Stimulated activated CD4-positive, alpha-beta T cell treated with anti-CD3 and anti-CD28 coated beads, Interleukin-12 subunit alpha, Interleukin-12 subunit beta, amount 100 ng/mL, for 48 hours (primary cell): ENCODE data around the gene DNPH1.
A peak's percentile ranks its signal among the peaks of the same experiment; 100 is the strongest.

Experiments used
- DNase-seq, 3 donors: peaks; one replicate each; pipeline ENCODE4 v3.0.0-alpha.2; 2020; ENCODE audit warnings: low read depth in 2 of 3, low spot score in 1 of 3

Gene DNPH1

DNA sequence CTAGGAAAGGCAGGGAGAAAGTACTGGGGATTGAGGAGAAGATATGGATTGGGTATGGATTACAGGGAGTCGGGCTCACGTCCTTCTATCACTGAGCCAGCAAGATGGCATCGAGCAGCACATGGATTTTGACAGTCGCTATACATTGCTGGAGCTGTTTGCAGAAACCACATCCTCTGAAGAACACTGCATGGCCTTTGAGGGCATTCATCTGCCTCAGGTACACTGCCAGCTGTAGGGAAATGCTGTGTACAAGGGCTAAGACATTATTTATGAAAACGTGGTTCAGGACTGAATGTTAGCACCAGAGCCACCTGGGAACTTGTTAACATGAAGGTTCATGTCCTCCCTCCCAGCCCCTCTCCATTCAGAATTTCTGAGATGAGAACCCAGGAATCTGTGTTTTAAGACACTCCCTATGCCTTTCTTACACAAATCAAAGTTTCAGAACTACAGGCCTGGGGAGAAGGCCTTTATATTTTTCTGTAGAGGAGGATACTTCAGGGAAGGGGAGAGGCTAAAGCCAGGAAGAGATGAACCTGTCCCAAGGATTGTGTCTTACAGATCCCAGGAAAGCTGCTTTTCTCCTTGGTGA is 43.8 kb downstream of the DNPH1 start:
- no peak for DNase-seq

DNA sequence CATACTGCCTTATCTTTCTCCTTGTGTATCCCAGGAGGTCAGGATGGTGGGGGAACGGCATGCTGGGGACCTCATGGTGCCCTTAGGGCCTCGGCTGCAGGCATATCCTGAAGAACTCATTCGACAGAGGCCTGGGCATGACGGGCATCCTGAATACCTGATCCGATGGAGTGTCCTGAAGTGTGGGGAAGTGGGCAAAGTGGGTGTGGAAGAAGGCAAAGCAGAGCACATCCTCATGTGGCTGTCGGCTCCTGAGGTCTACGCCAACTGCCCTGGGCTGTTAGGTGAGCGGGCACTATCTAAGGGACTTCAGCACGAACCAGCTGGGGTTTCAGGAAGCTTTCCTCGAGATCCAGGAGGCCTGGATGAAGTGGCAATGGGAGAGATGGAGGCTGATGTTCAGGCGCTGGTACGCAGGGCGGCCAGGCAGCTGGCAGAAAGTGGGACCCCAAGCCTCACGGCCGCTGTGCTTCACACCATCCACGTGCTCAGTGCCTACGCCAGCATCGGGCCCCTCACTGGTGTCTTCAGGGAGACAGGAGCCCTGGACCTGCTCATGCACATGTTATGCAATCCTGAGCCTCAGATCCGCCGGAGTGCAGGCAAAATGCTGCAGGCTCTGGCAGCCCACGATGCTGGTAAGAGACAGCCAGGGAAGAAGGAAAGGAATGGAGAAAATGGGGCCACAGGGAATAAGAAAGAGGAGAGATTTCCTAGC is 44.9 kb downstream of the DNPH1 start:
- DNase-seq: no peak

DNA sequence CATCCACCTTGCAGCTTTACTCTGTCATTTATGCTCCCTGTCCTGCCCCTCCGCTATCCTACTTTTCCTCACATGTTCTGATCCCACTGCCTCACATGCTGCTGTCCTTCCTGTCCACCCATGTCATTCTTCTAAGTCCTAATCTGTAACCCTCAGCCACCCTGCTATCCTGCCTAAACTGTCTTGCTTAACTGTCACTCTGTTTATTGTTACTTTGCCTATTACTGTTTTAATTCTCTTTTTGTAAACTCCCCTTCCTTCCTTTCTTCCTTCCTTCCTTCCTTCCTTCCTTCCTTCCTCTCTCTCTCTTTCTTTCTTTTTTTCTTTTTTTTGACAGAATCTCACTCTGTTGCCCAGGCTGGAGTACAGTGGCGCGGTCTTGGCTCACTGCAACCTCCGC is 45.8 kb downstream of the DNPH1 start:
- DNase-seq: no peak

DNA sequence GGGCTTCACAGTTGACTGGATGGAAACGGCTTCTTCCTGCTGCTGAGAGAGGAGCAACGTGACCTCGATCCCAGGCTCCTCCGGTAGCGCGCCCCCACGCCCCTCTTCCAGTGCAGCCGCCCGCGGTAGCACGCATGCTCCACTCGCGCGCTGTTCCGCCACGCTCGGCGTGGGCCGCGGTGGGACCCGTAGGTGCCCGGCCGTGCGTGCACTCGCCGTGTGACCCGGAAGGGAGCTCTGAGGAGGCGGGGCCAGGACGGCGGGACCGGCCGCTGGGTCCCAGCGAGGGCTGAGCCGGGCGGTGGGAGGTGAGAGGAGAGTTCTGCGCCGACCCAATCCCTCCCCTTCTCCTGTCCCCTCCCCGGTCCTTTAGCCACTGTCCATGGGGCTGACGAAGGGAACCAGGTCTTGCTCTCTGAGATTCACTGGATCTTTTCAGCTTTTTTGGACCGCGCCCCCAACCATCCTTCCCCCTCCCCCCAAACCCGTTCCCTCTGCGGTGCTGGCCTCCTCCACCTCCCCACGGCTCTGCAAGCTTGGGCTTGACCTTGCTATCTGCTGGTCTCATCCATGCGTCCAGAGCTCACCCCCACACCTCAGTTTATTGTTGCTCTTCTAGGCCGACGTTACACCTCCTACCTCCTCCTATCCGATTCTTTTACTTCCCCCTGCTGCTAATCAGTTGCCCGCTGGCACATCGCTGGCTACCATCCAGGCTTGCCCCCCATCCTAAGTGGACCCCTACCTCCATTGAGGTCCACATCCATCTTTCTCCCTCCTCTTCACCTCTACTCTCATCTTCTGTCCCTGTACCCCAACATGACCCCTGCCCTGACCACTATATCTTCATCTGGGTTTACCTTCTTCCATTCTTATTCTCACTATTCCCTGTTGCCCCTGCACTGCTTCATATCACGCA is 47.1 kb downstream of the DNPH1 start, which contains the start of gene CUL9:
Gene CUL9, plus strand, starts transcription at position 255 of the 919 bp plus-strand sequence. CDS start 2,115 bp downstream, outside the sequence.
- peak in 2 of 3 donors; percentile 62 to 80 for DNase-seq

DNA sequence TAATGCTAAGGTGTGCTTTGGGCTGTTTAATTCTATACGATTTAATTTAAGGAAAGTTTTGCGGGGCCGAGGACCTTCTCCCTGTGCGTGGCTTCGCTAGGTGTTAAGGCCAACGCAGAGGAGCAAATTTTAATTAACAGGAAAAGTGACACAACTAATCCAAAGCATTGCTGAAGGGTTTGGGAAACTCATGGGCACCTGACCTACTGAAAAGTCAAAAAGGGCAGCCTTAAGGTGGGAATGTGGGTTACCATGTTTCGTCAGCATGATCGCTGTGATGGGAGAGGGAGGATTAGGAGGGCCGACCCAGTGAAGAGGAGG is 47.7 kb downstream of the DNPH1 start:
- no peak for DNase-seq

DNA sequence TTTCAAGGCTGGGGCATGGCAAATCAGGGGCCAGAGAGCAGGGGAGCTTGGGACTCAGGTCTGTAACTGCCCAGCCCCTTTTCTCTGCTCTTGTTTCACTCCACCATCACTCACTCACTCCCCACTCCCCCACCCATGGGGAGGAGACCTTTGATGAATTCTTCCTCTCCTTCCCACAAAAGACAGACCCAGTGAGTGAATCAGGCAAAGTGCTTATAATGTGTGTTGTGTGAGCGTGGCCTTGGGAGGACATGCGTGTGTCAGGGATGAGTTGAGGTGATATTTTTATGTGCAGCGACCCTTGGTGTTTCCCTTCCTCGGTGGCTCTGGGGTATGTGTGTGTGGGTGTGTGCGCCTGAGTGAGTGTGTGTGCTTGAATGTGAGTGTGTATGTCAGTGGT is 48.3 kb downstream of the DNPH1 start:
- no peak for DNase-seq

DNA sequence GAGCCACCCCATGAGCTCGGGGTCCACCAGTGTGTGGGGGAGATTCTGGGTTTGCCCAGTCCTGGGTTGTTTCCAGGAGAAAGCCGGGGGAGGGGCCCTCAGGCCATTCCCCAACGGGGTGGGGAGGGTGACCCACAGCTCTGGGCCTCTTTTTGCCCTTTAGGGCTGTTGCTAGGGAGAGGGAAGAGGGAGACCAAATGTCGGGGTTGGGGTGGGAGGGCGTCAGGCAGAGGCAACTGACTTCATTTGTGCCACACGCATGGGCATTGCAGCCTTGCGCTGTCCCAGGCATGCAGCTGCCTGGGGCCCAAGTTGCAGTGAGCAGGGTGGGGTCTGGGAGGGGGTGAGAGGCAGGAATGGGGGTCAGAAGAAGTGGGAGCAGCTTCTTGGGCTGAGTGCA is 49.2 kb downstream of the DNPH1 start:
- no peak for DNase-seq

DNA sequence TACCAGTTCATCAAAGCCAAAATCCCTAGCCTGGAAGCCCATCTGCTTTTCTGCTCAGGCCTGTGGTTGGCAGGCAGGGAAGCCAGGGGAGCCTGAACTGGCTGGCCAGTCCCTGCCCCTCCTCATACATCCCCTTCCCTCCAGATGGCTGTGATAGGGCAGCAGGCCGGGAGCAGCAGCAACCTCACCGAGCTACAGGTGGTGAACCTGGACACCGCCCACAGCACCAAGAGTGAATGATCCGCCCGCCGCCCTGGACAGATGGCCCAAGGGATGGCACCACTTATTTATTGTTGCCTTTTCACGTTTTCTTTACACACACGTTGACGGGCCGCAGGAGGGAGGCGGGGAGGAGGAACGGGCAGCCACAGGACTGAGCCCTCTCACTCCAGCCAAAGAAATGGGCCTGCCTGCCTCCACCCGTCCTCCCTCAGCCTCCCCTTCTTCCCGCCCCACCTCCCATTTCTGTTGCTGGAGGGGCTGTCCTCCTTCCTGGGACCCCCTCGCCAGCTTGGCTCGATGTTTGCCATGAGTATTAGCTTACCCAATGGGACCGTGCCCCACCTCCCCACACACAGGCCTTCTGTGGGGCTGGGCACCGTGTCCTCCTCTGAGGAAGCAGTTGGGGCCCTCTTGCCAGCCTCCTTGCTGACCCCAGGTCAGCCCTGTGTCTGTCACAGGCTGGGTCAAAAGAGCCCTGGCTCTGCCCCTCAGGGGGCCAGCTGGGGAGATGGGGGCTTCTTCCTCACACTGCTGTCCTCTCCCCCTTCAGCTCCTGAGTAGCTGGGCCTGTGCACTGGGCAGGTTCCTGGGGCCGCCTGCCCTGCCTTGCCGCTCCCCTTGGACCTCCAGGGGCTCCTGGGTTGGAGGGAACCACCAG is 50.1 kb downstream of the DNPH1 start:
- no peak for DNase-seq

DNA sequence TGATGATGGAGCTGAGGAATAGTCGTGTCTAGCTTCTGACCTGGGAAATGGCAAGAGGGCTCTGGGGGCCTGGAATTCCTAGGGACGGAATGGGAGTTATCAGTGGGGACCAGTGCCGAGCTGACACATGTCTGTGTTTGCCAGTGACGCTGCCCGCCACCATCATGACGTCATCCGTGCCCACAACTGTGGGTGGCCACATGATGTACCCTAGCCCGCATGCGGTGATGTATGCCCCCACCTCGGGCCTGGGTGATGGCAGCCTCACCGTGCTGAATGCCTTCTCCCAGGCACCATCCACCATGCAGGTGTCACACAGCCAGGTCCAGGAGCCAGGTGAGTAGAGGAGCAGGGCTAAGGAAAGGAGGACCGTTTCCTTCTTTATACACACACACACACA is 51.1 kb downstream of the DNPH1 start:
- DNase-seq: no peak

DNA sequence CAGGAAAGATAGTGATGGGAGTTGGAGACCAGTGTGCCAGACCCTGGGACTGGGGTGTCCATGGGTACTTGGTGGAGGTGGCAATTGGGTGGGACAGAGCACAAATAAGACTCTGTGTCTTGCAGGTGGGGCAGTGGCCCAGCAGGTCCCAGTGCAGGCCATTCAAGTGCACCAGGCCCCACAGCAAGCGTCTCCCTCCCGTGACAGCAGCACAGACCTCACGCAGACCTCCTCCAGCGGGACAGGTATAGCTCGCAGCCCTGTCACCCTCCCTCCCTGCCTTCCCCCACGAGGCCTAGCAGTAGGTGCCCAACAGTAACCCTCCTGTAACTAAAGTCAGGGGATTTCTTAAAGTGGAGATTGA is 52.9 kb downstream of the DNPH1 start:
- DNase-seq: no peak

DNA sequence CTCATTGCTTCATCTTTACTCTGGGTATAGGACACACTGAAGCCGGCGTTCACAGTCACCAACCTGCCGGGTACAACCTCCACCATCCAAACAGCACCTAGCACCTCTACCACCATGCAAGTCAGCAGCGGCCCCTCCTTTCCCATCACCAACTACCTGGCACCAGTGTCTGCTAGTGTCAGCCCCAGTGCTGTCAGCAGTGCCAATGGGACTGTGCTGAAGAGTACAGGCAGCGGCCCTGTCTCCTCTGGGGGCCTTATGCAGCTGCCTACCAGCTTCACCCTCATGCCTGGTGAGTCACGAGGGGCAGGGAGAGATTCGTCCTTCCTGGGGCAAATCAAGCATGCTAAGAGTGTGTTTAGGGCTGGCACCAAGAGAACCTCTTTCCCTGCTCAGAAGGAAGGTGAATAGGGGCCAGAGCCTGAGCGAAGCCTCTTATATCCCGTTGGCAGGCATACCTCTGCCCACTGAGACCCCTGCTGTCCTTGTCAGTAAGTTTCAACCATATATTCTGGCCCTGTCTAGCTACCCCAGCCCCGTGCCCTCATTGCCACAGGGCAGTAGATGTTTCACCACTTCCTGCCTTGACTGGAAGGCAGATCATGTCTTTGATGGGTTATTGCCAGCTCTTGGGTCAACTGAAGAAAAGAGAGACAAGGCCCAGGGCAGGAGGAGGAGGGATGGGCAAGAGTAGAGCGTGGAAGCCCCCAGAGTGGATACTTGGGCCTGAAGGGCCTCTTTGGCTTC is 53.4 kb downstream of the DNPH1 start:
- no peak for DNase-seq
